ENCODE measurements around the gene CD163L1. TPM values are rescaled to one million over a fixed set of nuclear protein-coding genes. Genes with fewer than 3 reads are reported as not detected.

Gene CD163L1
- total RNA-seq, 1 experiment from 2014 or later: 2.1 TPM

GRCh38 chr12:7483343-7483742 is 39.4 kb upstream of the CD163L1 start:
- BruUV-seq (replicated peaks): no TSS peak
- intact Hi-C loops (cut with micrococcal nuclease): no loop called here
- Mint-ChIP-seq H3K27ac (ENCODE audit: low read depth, unreplicated experiment) (no peak overlapping the region), H3K36me3 (ENCODE audit: insufficient read depth, unreplicated experiment) (no peaks in the 10 kb centered on the region), H3K9me3 (ENCODE audit: unreplicated experiment) (no peaks in the 10 kb centered on the region), H3K27me3 (ENCODE audit: insufficient read depth, unreplicated experiment) (no peaks in the 10 kb centered on the region), H3K4me3 (ENCODE audit: unreplicated experiment) (no peak overlapping the region), H3K4me1 (ENCODE audit: insufficient read depth, unreplicated experiment) (no peaks in the 10 kb centered on the region)
- no peak for TF ChIP-seq CTCF (IDR thresholded peaks at IDR 0.05; ENCODE audit: unreplicated experiment)
- DNase-seq (ENCODE audit: unreplicated experiment): peak; percentile 43
- ChIA-PET POLR2A (no interaction called here), CTCF (interaction anchor here (0.5 to 0.7 kb wide), 2 partner anchors 52 to 387 kb away, joined by 3 read pairs; no protein-coding TSS in a partner anchor)

GRCh38 chr12:7479771-7480170 is 35.8 kb upstream of the CD163L1 start:
- H3K4me3 Mint-ChIP-seq (ENCODE audit: unreplicated experiment): no peak overlapping the region
- H3K36me3 Mint-ChIP-seq (ENCODE audit: insufficient read depth, unreplicated experiment): no peaks in the 10 kb centered on the region
- peaks cover under 1% of the 10 kb centered on the region for H3K9me3 Mint-ChIP-seq (ENCODE audit: unreplicated experiment)
- ChIA-PET POLR2A (no interaction called here), CTCF (interaction anchor here (0.6 to 2.2 kb wide), 2 partner anchors 19 to 31 kb away, joined by 3 to 7 read pairs; no protein-coding TSS in a partner anchor)
- peaks cover 3% of the 10 kb centered on the region for H3K27me3 Mint-ChIP-seq (ENCODE audit: insufficient read depth, unreplicated experiment)
- BruUV-seq (replicated peaks): no TSS peak
- no peak for TF ChIP-seq CTCF (IDR thresholded peaks at IDR 0.05; ENCODE audit: unreplicated experiment)
- no peak overlapping the region for H3K27ac Mint-ChIP-seq (ENCODE audit: low read depth, unreplicated experiment)
- no peak for DNase-seq (ENCODE audit: unreplicated experiment)
- intact Hi-C loops (cut with micrococcal nuclease): no loop called here
- H3K4me1 Mint-ChIP-seq (ENCODE audit: insufficient read depth, unreplicated experiment): no peaks in the 10 kb centered on the region

GRCh38 chr12:7472060-7472459 is 28.1 kb upstream of the CD163L1 start:
- Mint-ChIP-seq H3K4me1 (ENCODE audit: insufficient read depth, unreplicated experiment) (no peaks in the 10 kb centered on the region), H3K9me3 (ENCODE audit: unreplicated experiment) (peaks cover 13% of the 10 kb centered on the region), H3K27ac (ENCODE audit: low read depth, unreplicated experiment) (no peak overlapping the region), H3K4me3 (ENCODE audit: unreplicated experiment) (no peak overlapping the region), H3K27me3 (ENCODE audit: insufficient read depth, unreplicated experiment) (peaks cover 39% of the 10 kb centered on the region), H3K36me3 (ENCODE audit: insufficient read depth, unreplicated experiment) (no peaks in the 10 kb centered on the region)
- DNase-seq (ENCODE audit: unreplicated experiment): no peak
- no peak for TF ChIP-seq CTCF (IDR thresholded peaks at IDR 0.05; ENCODE audit: unreplicated experiment)
- intact Hi-C loops (cut with micrococcal nuclease): no loop called here
- BruUV-seq (replicated peaks): no TSS peak
- CTCF ChIA-PET: interaction anchor here (4.1 kb wide), 1 partner anchor 11 kb away, joined by 19 read pairs; no protein-coding TSS in a partner anchor
- POLR2A ChIA-PET: no interaction called here

GRCh38 chr12:7460375-7461259 is 16.7 kb upstream of the CD163L1 start:
- TF ChIP-seq CTCF (IDR thresholded peaks at IDR 0.05; ENCODE audit: unreplicated experiment): peak; percentile 95
- Mint-ChIP-seq H3K36me3 (ENCODE audit: insufficient read depth, unreplicated experiment) (no peaks in the 10 kb centered on the region), H3K27me3 (ENCODE audit: insufficient read depth, unreplicated experiment) (peaks cover 5% of the 10 kb centered on the region), H3K27ac (ENCODE audit: low read depth, unreplicated experiment) (no peak overlapping the region), H3K4me3 (ENCODE audit: unreplicated experiment) (no peak overlapping the region), H3K4me1 (ENCODE audit: insufficient read depth, unreplicated experiment) (peaks cover 5% of the 10 kb centered on the region), H3K9me3 (ENCODE audit: unreplicated experiment) (no peaks in the 10 kb centered on the region)
- DNase-seq (ENCODE audit: unreplicated experiment): peak; percentile 69
- CTCF ChIA-PET: interaction anchor here (0.6 to 8.9 kb wide), 73 partner anchors 8 to 993 kb away, joined by 3 to 135 read pairs (median 4); no protein-coding TSS in a partner anchor
- POLR2A ChIA-PET: no interaction called here
- no TSS peak for BruUV-seq (replicated peaks)
- intact Hi-C loops (cut with micrococcal nuclease): loop anchor here (1.0 to 5.0 kb wide), 5 partner anchors 86 to 318 kb away; no protein-coding TSS in a partner anchor

Measured in MCF 10A (cell line).